Activated naive CD4-positive, alpha-beta T cell treated with anti-CD3 and anti-CD28 coated beads, Interleukin-2, amount 50 U/mL, for 24 hours (primary cell): ENCODE measurements around the gene DEFB123.
"Not testable (repeated sequence)": the region's sequence is repeated elsewhere in the genome, so short reads cannot be mapped to it uniquely, and the experiment has no call there.

ENCODE experiments used
- H3K27ac Mint-ChIP-seq: one replicate; pipeline ENCODE4 v1.8.0; 2021; ENCODE audit warnings: mild to moderate bottlenecking, mixed read lengths
- H3K27me3 Mint-ChIP-seq: one replicate; pipeline ENCODE4 v1.8.0; 2021; ENCODE audit warnings: mixed read lengths
- H3K36me3 Mint-ChIP-seq: one replicate; pipeline ENCODE4 v1.8.0; 2021; ENCODE audit warnings: mixed read lengths
- H3K4me1 Mint-ChIP-seq: one replicate; pipeline ENCODE4 v1.8.0; 2021; ENCODE audit warnings: mixed read lengths
- H3K4me3 Mint-ChIP-seq: one replicate; pipeline ENCODE4 v1.8.0; 2021; ENCODE audit warnings: mild to moderate bottlenecking, mixed read lengths
- H3K9me3 Mint-ChIP-seq: one replicate; pipeline ENCODE4 v1.8.0; 2021; ENCODE audit warnings: mixed read lengths

Gene DEFB123

GRCh38 chr20:31440012-31440659, at the start of gene DEFB123:
TSS of gene DEFB123 (plus strand) at chr20:31440632. CDS start at chr20:31440699, 67 bp downstream.
- peaks cover 2% of the 10 kb centered on the region for H3K27me3 Mint-ChIP-seq
- no peak within 1 kb of the TSS for H3K4me3 Mint-ChIP-seq
- H3K36me3 Mint-ChIP-seq, result no peaks in the 10 kb centered on the region
- no peaks in the 10 kb centered on the region for H3K4me1 Mint-ChIP-seq
- H3K9me3 Mint-ChIP-seq, result no peaks in the 10 kb centered on the region
- no peak within 1 kb of the TSS for H3K27ac Mint-ChIP-seq

GRCh38 chr20:31392836-31393235, 47.6 kb upstream of the DEFB123 start:
- no peaks in the 10 kb centered on the region for H3K9me3 Mint-ChIP-seq
- H3K36me3 Mint-ChIP-seq, result no peaks in the 10 kb centered on the region
- no peaks in the 10 kb centered on the region for H3K4me1 Mint-ChIP-seq
- H3K4me3 Mint-ChIP-seq, result no peak overlapping the region
- H3K27me3 Mint-ChIP-seq, result peaks cover 12% of the 10 kb centered on the region
- H3K27ac Mint-ChIP-seq, result no peak overlapping the region

- Mint-ChIP-seq H3K9me3 (no peaks in the 10 kb centered on the region), H3K4me1 (no peaks in the 10 kb centered on the region), H3K27me3 (peaks cover 4% of the 10 kb centered on the region)
These were observed 45.5 kb upstream of the DEFB123 start for GRCh38 chr20:31394900-31395299.

GRCh38 chr20:31403886-31404285, 36.5 kb upstream of the DEFB123 start:
- no peaks in the 10 kb centered on the region for H3K9me3 Mint-ChIP-seq
- H3K27ac Mint-ChIP-seq, result no peak overlapping the region
- H3K36me3 Mint-ChIP-seq, result no peaks in the 10 kb centered on the region
- no peaks in the 10 kb centered on the region for H3K4me1 Mint-ChIP-seq
- H3K27me3 Mint-ChIP-seq, result peaks cover 4% of the 10 kb centered on the region
- no peak overlapping the region for H3K4me3 Mint-ChIP-seq

More at GRCh38 chr20:31394900-31395299, 45.5 kb upstream of the DEFB123 start:
- Mint-ChIP-seq H3K4me3 (no peak overlapping the region), H3K36me3 (no peaks in the 10 kb centered on the region), H3K27ac (no peak overlapping the region)

- Mint-ChIP-seq H3K27ac (no peak within 1 kb of the TSS), H3K4me1 (no peaks in the 10 kb centered on the region), H3K27me3 (peaks cover 8% of the 10 kb centered on the region), H3K4me3 (no peak within 1 kb of the TSS), H3K9me3 (no peaks in the 10 kb centered on the region), H3K36me3 (no peaks in the 10 kb centered on the region)
These were observed 34.3 kb upstream of the DEFB123 start, which contains the start of gene DEFB121 for GRCh38 chr20:31406115-31406514. TSS of gene DEFB121 (minus strand) at chr20:31406215. CDS start at chr20:31406152, 63 bp downstream.

- H3K27ac Mint-ChIP-seq, result no peak overlapping the region
- no peaks in the 10 kb centered on the region for H3K9me3 Mint-ChIP-seq
- no peak overlapping the region for H3K4me3 Mint-ChIP-seq
- peaks cover 15% of the 10 kb centered on the region for H3K27me3 Mint-ChIP-seq
- no peaks in the 10 kb centered on the region for H3K4me1 Mint-ChIP-seq
- no peaks in the 10 kb centered on the region for H3K36me3 Mint-ChIP-seq
These were observed 30.4 kb upstream of the DEFB123 start for GRCh38 chr20:31410011-31410410.

GRCh38 chr20:31414381-31414780, 26.1 kb upstream of the DEFB123 start:
- Mint-ChIP-seq H3K9me3 (no peaks in the 10 kb centered on the region), H3K27ac (no peak overlapping the region), H3K27me3 (peaks cover 23% of the 10 kb centered on the region), H3K36me3 (no peaks in the 10 kb centered on the region), H3K4me3 (no peak overlapping the region), H3K4me1 (no peaks in the 10 kb centered on the region)

- no peak overlapping the region for H3K4me3 Mint-ChIP-seq
- H3K27me3 Mint-ChIP-seq, result peaks cover 22% of the 10 kb centered on the region
- no peaks in the 10 kb centered on the region for H3K36me3 Mint-ChIP-seq
These were observed 24.8 kb upstream of the DEFB123 start for GRCh38 chr20:31415653-31416052.

GRCh38 chr20:31418307-31418706, 22.1 kb upstream of the DEFB123 start:
- Mint-ChIP-seq H3K27me3 (peaks cover 20% of the 10 kb centered on the region), H3K4me1 (no peaks in the 10 kb centered on the region), H3K4me3 (no peak overlapping the region), H3K27ac (no peak overlapping the region), H3K9me3 (no peaks in the 10 kb centered on the region), H3K36me3 (no peaks in the 10 kb centered on the region)

More at GRCh38 chr20:31415653-31416052, 24.8 kb upstream of the DEFB123 start:
- Mint-ChIP-seq H3K4me1 (no peaks in the 10 kb centered on the region), H3K27ac (no peak overlapping the region), H3K9me3 (no peaks in the 10 kb centered on the region)

GRCh38 chr20:31425797-31426196, 14.6 kb upstream of the DEFB123 start:
- peaks cover 7% of the 10 kb centered on the region for H3K9me3 Mint-ChIP-seq
- no peaks in the 10 kb centered on the region for H3K4me1 Mint-ChIP-seq
- no peak overlapping the region for H3K27ac Mint-ChIP-seq
- H3K36me3 Mint-ChIP-seq, result no peaks in the 10 kb centered on the region
- H3K27me3 Mint-ChIP-seq, result peaks cover 5% of the 10 kb centered on the region
- no peak overlapping the region for H3K4me3 Mint-ChIP-seq

- not testable (repeated sequence) for H3K9me3 Mint-ChIP-seq, H3K4me1 Mint-ChIP-seq, H3K4me3 Mint-ChIP-seq, H3K27ac Mint-ChIP-seq, H3K27me3 Mint-ChIP-seq, H3K36me3 Mint-ChIP-seq
These were observed 13.4 kb upstream of the DEFB123 start for GRCh38 chr20:31426891-31427551.

- not testable (repeated sequence) for H3K9me3 Mint-ChIP-seq, H3K27me3 Mint-ChIP-seq, H3K4me3 Mint-ChIP-seq, H3K27ac Mint-ChIP-seq, H3K4me1 Mint-ChIP-seq, H3K36me3 Mint-ChIP-seq
These were observed 12.9 kb upstream of the DEFB123 start for GRCh38 chr20:31427576-31427975.

GRCh38 chr20:31430568-31431115, 9.8 kb upstream of the DEFB123 start:
- Mint-ChIP-seq H3K27me3 (peaks cover 13% of the 10 kb centered on the region), H3K36me3 (no peaks in the 10 kb centered on the region), H3K9me3 (peaks cover 7% of the 10 kb centered on the region), H3K4me3 (no peak overlapping the region), H3K27ac (no peak overlapping the region), H3K4me1 (no peaks in the 10 kb centered on the region)

GRCh38 chr20:31446084-31446819, 5.8 kb downstream of the DEFB123 start:
- Mint-ChIP-seq H3K27ac (no peak overlapping the region), H3K36me3 (no peaks in the 10 kb centered on the region), H3K9me3 (peaks cover 5% of the 10 kb centered on the region), H3K27me3 (peaks cover 5% of the 10 kb centered on the region), H3K4me1 (no peaks in the 10 kb centered on the region), H3K4me3 (no peak overlapping the region)

GRCh38 chr20:31449511-31450414, 9.3 kb downstream of the DEFB123 start:
- H3K27ac Mint-ChIP-seq, result no peak overlapping the region
- H3K4me1 Mint-ChIP-seq, result no peaks in the 10 kb centered on the region
- H3K9me3 Mint-ChIP-seq, result peaks cover 5% of the 10 kb centered on the region
- H3K4me3 Mint-ChIP-seq, result no peak overlapping the region
- no peaks in the 10 kb centered on the region for H3K36me3 Mint-ChIP-seq
- peaks cover 9% of the 10 kb centered on the region for H3K27me3 Mint-ChIP-seq
